ENCODE measurements around the gene TCF4.

- TF ChIP-seq NFIC (IDR thresholded peaks at IDR 0.05; ENCODE audit: borderline replicate concordance) (no peak), CTCF (IDR thresholded peaks at IDR 0.05) (no peak), GABPA (IDR thresholded peaks at IDR 0.05; ENCODE audit: low read depth) (no peak), FOXJ3 (CRISPR knock-in tag; IDR thresholded peaks at IDR 0.05) (no peak), POLR2AphosphoS5 (IDR thresholded peaks at IDR 0.05; ENCODE audit: low read depth, low read length) (no peak), MXI1 (IDR thresholded peaks at IDR 0.05; ENCODE audit: low read depth, low read length) (no peak), SIN3A (IDR thresholded peaks at IDR 0.05; ENCODE audit: borderline replicate concordance, low read depth, low read length) (no peak), EP300 (IDR thresholded peaks at IDR 0.05; ENCODE audit: borderline replicate concordance in 1 of 2, low read depth in 1 of 2, low read length in 1 of 2) (no peak), ZBTB33 (IDR thresholded peaks at IDR 0.05; ENCODE audit: borderline replicate concordance, low read depth) (no peak), FOXM1 (IDR thresholded peaks at IDR 0.05; ENCODE audit: low read depth) (no peak), EZH2phosphoT487 (IDR thresholded peaks at IDR 0.05; ENCODE audit: borderline replicate concordance, low read depth) (no peak), MAX (IDR thresholded peaks at IDR 0.05; ENCODE audit: low read depth) (no peak)
Measured at GRCh38 chr18:55473058-55473457, 114.9 kb downstream of the TCF4 start.
